PFSK-1 (cell line): ENCODE data around the gene RPTOR.

ENCODE experiments used
- REST ChIP-seq, 2 experiments: IDR thresholded peaks; 2 replicates each; pipeline versions ENCODE4 v1.6.1 to v1.8.0; 2011 to 2012; ENCODE audit warnings: low read depth in 2 of 2, low read length in 2 of 2, control low read depth in 1 of 2, inconsistent platforms in 1 of 2, mild to moderate bottlenecking in 1 of 2, moderate library complexity in 1 of 2; ENCODE audit not compliant: insufficient read depth in 1 of 2
- SIN3A ChIP-seq: IDR thresholded peaks from 2 replicates; pipeline ENCODE4 v1.6.1; 2012; ENCODE audit warnings: mild to moderate bottlenecking, low read length, moderate library complexity, borderline replicate concordance; ENCODE audit not compliant: insufficient read depth

DNA sequence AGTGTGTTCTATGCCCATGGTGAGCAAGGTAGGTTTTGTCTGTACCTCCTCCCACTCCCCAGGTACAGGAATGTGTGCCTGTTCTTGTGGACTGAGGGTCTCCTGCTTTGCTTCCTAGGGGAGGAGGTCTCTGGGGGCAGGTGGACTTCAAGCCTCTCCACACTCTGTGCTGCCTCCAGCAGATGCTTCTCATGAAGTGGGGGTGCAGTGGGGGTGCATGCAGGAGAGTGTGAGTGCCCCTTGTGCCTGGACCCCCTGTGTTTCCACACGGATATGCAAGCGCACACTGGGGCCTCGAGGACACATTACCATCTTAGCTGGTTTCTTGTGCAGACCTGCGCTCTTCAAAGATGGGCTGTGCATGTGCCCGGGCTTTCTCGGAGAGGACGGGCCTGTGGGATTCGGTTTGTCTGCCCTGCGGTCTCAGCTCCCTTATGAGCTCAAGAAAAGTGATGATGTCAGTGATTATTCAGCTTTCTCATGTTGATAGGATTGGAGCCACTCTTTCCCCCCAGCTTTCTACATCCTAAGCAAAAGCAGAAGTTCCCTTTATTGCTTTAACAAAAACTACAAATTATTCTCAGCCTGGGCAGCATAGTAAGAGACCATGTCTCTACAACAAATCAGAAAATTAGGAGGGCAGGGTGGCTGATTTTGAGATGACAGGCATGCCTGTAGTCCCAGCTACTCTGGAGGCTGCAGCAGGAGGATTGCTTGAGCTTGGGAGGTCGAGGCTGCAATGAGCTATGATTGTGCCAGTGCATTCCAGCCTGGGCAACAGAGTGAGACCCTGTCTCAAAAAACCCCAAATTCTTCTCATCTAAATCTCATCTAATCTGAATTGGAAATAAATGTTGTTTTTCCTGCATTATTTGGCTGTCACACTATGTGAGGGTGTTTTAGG is 86.8 kb downstream of the RPTOR start:
- TF ChIP-seq SIN3A, result no peak
- TF ChIP-seq REST (IDR thresholded peaks at IDR 0.05; ENCODE audit: insufficient read depth in 1 of 2, low read depth in 2 of 2, low read length in 2 of 2), result no peak
